Liver (tissue), 3 donors: ENCODE data around the gene JMJD7.

Experiments
- ATF3 ChIP-seq: IDR thresholded peaks from 2 replicates; pipeline ENCODE4 v1.6.1; 2016; ENCODE audit warnings: antibody characterized with exemption
- CTCF ChIP-seq: fragments of 150-350 bp; IDR thresholded peaks from 2 replicates; pipeline ENCODE4 v1.5.1; 2017; ENCODE audit warnings: improper control_type of control experiment, low read depth, low read length; ENCODE audit not compliant: missing input control
- REST ChIP-seq: IDR thresholded peaks from 2 replicates; pipeline ENCODE4 v1.6.1; 2016; ENCODE audit warnings: antibody characterized with exemption, mild to moderate bottlenecking
- donor health status: healthy.
- donor health status: healthy.

GRCh38 chr15:41823502-41823901 is 4.4 kb upstream of the JMJD7 start:
- TF ChIP-seq CTCF (no peak), ATF3 (no peak), REST (no peak)
